Memory B cell (primary cell): ENCODE measurements around the gene CMTR1.

Source experiments
- ATAC-seq: fragments of 150-1000 bp; cut with Tn5 transposase; 2 replicates; pipeline ENCODE4 v1.10.0; 2021; ENCODE audit warnings: low read depth, mild to moderate bottlenecking, moderate library complexity
- DNase-seq, 2 donors: peaks; one replicate each; pipeline ENCODE4 v3.0.0; 2022; ENCODE audit warnings: low spot score in 2 of 2
- H3K27ac Mint-ChIP-seq: one replicate; pipeline ENCODE4 v1.8.0; 2022; ENCODE audit warnings: mild to moderate bottlenecking, moderate library complexity, mixed read lengths
- H3K27me3 Mint-ChIP-seq: one replicate; pipeline ENCODE4 v1.8.0; 2022; ENCODE audit warnings: mixed read lengths
- H3K36me3 Mint-ChIP-seq: one replicate; pipeline ENCODE4 v1.8.0; 2022; ENCODE audit warnings: mild to moderate bottlenecking, mixed read lengths
- H3K4me1 Mint-ChIP-seq: one replicate; pipeline ENCODE4 v1.8.0; 2022; ENCODE audit warnings: mixed read lengths
- H3K4me3 Mint-ChIP-seq: one replicate; pipeline ENCODE4 v1.8.0; 2022; ENCODE audit warnings: mild to moderate bottlenecking, moderate library complexity, mixed read lengths
- H3K9me3 Mint-ChIP-seq: one replicate; pipeline ENCODE4 v1.8.0; 2022; ENCODE audit warnings: mixed read lengths

The CMTR1 gene

GRCh38 chr6:37487591-37488380 is 54.8 kb downstream of the CMTR1 start:
- H3K27ac Mint-ChIP-seq = peak overlapping the region; percentile 80

GRCh38 chr6:37488476-37488875 is 55.5 kb downstream of the CMTR1 start:
- no peak for ATAC-seq
- H3K4me1 Mint-ChIP-seq = peaks cover 33% of the 10 kb centered on the region
- H3K27ac Mint-ChIP-seq = peak overlapping the region; percentile 80
- no peaks in the 10 kb centered on the region for H3K9me3 Mint-ChIP-seq
- no peaks in the 10 kb centered on the region for H3K27me3 Mint-ChIP-seq
- peaks cover 3% of the 10 kb centered on the region for H3K36me3 Mint-ChIP-seq
- no peak overlapping the region for H3K4me3 Mint-ChIP-seq
- no peak for DNase-seq

More at GRCh38 chr6:37487591-37488380, 54.8 kb downstream of the CMTR1 start:
- Mint-ChIP-seq H3K4me1 (peaks cover 33% of the 10 kb centered on the region), H3K9me3 (no peaks in the 10 kb centered on the region), H3K36me3 (peaks cover 5% of the 10 kb centered on the region), H3K27me3 (no peaks in the 10 kb centered on the region), H3K4me3 (no peak overlapping the region)
- ATAC-seq (no peak), DNase-seq (no peak)

- Mint-ChIP-seq H3K27ac (peak overlapping the region; percentile 80), H3K36me3 (peaks cover 3% of the 10 kb centered on the region), H3K4me3 (no peak overlapping the region), H3K4me1 (peaks cover 36% of the 10 kb centered on the region), H3K27me3 (no peaks in the 10 kb centered on the region), H3K9me3 (no peaks in the 10 kb centered on the region)
- ATAC-seq = peak; percentile 84
- DNase-seq = no peak
These were observed 56.8 kb downstream of the CMTR1 start for GRCh38 chr6:37489697-37490336.

GRCh38 chr6:37490536-37491170 is 57.6 kb downstream of the CMTR1 start:
- no peaks in the 10 kb centered on the region for H3K27me3 Mint-ChIP-seq
- peak overlapping the region; percentile 80 for H3K27ac Mint-ChIP-seq
- H3K36me3 Mint-ChIP-seq = peaks cover 3% of the 10 kb centered on the region
- peaks cover 38% of the 10 kb centered on the region for H3K4me1 Mint-ChIP-seq
- no peaks in the 10 kb centered on the region for H3K9me3 Mint-ChIP-seq
- DNase-seq (no peak), ATAC-seq (no peak)
- no peak overlapping the region for H3K4me3 Mint-ChIP-seq

- peaks cover 3% of the 10 kb centered on the region for H3K36me3 Mint-ChIP-seq
- H3K27me3 Mint-ChIP-seq = no peaks in the 10 kb centered on the region
- ATAC-seq = no peak
- no peak overlapping the region for H3K4me3 Mint-ChIP-seq
- peak overlapping the region; percentile 80 for H3K27ac Mint-ChIP-seq
- no peaks in the 10 kb centered on the region for H3K9me3 Mint-ChIP-seq
- DNase-seq = no peak
- peaks cover 38% of the 10 kb centered on the region for H3K4me1 Mint-ChIP-seq
These were observed 58.3 kb downstream of the CMTR1 start for GRCh38 chr6:37491171-37491829.

- Mint-ChIP-seq H3K27me3 (no peaks in the 10 kb centered on the region), H3K27ac (peak overlapping the region; percentile 73), H3K4me1 (peaks cover 40% of the 10 kb centered on the region), H3K36me3 (peaks cover 3% of the 10 kb centered on the region), H3K4me3 (no peak overlapping the region), H3K9me3 (no peaks in the 10 kb centered on the region)
- no peak for DNase-seq
- ATAC-seq = no peak
These were observed 58.8 kb downstream of the CMTR1 start for GRCh38 chr6:37491830-37492208.

GRCh38 chr6:37492236-37492972 is 59.4 kb downstream of the CMTR1 start:
- H3K4me1 Mint-ChIP-seq = peaks cover 43% of the 10 kb centered on the region
- no peak overlapping the region for H3K4me3 Mint-ChIP-seq
- H3K9me3 Mint-ChIP-seq = no peaks in the 10 kb centered on the region
- no peaks in the 10 kb centered on the region for H3K27me3 Mint-ChIP-seq
- DNase-seq (no peak), ATAC-seq (no peak)
- peaks cover 3% of the 10 kb centered on the region for H3K36me3 Mint-ChIP-seq
- peak overlapping the region; percentile 73 for H3K27ac Mint-ChIP-seq

- Mint-ChIP-seq H3K4me3 (no peak overlapping the region), H3K36me3 (peaks cover 3% of the 10 kb centered on the region), H3K27me3 (no peaks in the 10 kb centered on the region), H3K27ac (no peak overlapping the region), H3K9me3 (no peaks in the 10 kb centered on the region), H3K4me1 (peaks cover 43% of the 10 kb centered on the region)
- DNase-seq = no peak
- ATAC-seq = no peak
These were observed 60.1 kb downstream of the CMTR1 start for GRCh38 chr6:37492991-37493660.

GRCh38 chr6:37493661-37493995 is 60.6 kb downstream of the CMTR1 start:
- ATAC-seq (no peak), DNase-seq (no peak)
- no peaks in the 10 kb centered on the region for H3K27me3 Mint-ChIP-seq
- no peak overlapping the region for H3K4me3 Mint-ChIP-seq
- no peaks in the 10 kb centered on the region for H3K9me3 Mint-ChIP-seq
- H3K36me3 Mint-ChIP-seq = peaks cover 1% of the 10 kb centered on the region
- H3K4me1 Mint-ChIP-seq = peaks cover 42% of the 10 kb centered on the region
- H3K27ac Mint-ChIP-seq = no peak overlapping the region

GRCh38 chr6:37495244-37495934 is 62.4 kb downstream of the CMTR1 start:
- no peak for DNase-seq
- Mint-ChIP-seq H3K36me3 (peaks cover 2% of the 10 kb centered on the region), H3K9me3 (no peaks in the 10 kb centered on the region), H3K27me3 (no peaks in the 10 kb centered on the region), H3K27ac (no peak overlapping the region), H3K4me1 (peaks cover 44% of the 10 kb centered on the region), H3K4me3 (no peak overlapping the region)
- ATAC-seq = no peak

GRCh38 chr6:37496951-37497885 is 64.2 kb downstream of the CMTR1 start:
- Mint-ChIP-seq H3K36me3 (peaks cover 2% of the 10 kb centered on the region), H3K4me1 (peaks cover 37% of the 10 kb centered on the region), H3K4me3 (peak overlapping the region; percentile 53), H3K27me3 (no peaks in the 10 kb centered on the region), H3K9me3 (no peaks in the 10 kb centered on the region), H3K27ac (peak overlapping the region; percentile 75)
- DNase-seq = no peak
- no peak for ATAC-seq
